GM12873 (cell line): ENCODE data around the gene IRX6.

ENCODE experiments used
- TF ChIP-seq, protein P1 (sequence below): IDR thresholded peaks from 2 replicates; pipeline ENCODE4 v1.5.1; 2012; ENCODE audit warnings: low read depth, mild to moderate bottlenecking, moderate library complexity, low read length, control low read depth; ENCODE audit not compliant: insufficient read depth; ENCODE audit errors: missing control alignments

Gene IRX6

DNA sequence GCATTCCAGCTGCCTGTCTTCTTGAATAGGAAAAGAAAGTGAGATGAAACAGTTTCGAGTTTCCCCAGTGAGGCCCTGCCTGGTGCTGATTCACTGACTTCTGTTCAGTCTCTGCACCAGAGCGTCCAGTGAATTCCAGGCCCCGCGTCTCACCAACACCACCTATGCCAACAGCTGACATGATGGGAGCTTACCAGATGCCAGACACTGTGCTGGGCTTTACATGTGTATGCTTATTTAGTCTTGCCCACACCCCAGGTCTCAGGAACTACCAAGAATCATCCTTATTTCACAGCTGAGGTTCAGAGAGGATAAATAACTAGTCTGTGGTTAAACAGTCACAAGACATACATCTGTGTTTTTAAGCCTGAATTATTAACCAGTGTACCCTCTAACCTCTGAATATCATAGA, 29.1 kb upstream of the IRX6 start:
- TF ChIP-seq, protein P1, sequence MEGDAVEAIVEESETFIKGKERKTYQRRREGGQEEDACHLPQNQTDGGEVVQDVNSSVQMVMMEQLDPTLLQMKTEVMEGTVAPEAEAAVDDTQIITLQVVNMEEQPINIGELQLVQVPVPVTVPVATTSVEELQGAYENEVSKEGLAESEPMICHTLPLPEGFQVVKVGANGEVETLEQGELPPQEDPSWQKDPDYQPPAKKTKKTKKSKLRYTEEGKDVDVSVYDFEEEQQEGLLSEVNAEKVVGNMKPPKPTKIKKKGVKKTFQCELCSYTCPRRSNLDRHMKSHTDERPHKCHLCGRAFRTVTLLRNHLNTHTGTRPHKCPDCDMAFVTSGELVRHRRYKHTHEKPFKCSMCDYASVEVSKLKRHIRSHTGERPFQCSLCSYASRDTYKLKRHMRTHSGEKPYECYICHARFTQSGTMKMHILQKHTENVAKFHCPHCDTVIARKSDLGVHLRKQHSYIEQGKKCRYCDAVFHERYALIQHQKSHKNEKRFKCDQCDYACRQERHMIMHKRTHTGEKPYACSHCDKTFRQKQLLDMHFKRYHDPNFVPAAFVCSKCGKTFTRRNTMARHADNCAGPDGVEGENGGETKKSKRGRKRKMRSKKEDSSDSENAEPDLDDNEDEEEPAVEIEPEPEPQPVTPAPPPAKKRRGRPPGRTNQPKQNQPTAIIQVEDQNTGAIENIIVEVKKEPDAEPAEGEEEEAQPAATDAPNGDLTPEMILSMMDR: no peak

DNA sequence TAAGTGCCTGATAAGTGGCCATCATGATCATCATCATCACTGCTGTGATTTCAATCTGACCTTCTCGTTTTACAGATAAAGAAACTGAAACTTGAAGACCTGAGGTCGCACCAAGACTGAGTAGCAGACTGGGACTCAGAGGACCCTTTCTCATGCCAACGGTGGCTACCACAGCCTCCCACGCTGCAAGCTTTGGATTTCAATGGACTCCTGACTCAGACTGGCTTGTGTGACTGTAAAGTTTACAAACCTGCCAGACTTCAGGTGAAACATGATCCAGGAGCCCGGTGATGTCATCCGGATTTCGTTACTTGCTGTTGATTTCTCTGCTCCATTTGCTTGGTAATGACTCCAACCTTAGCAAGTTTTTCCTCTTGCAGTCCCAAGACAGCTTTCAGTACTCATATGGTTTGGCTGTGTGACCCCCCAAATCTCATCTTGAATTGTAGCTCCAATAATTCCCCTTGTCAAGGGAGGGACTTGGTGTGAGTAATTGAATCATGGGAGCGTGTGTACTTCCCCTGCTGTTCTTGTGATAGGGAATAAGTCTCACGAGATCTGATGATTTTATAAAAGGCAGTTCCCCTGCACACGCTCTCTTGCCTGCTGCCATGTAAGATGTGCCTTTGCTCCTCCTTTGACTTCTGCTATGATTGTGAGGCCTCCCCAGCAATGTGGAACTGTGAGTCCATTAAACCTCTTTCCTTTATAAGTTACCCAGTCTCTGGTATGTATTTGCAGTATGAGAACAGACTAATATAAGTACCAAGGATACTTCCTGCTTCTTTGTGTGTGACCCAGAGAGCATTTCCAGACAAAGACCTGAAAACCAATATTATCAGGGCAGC, 26.7 kb upstream of the IRX6 start:
- TF ChIP-seq, protein P1: no peak

DNA sequence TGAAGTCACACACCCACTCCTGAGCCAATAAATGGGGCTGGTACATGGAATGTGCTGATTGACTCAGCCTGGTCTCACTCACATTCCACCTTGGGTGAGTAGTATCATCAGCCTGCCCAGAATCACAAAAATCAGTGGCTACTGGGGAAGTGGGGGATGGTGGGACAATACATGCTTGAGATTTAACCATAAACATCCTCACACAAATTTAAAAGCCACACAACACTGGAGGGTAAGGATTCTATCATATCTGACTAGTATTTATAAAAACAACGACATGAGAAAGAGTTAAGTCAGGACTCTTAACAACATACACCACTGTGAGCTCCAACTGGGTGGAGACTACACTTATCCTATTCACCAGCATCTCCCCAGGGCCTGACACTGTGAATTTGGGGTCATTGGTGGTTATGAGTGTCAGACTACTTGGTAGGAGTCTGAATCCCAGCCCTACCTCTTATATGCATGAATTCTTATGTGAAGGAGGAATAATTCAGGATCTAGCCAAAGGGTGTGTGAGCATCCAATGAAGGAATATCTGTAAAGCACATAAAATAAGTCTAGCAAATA, 26.0 kb upstream of the IRX6 start:
- TF ChIP-seq, protein P1: no peak

DNA sequence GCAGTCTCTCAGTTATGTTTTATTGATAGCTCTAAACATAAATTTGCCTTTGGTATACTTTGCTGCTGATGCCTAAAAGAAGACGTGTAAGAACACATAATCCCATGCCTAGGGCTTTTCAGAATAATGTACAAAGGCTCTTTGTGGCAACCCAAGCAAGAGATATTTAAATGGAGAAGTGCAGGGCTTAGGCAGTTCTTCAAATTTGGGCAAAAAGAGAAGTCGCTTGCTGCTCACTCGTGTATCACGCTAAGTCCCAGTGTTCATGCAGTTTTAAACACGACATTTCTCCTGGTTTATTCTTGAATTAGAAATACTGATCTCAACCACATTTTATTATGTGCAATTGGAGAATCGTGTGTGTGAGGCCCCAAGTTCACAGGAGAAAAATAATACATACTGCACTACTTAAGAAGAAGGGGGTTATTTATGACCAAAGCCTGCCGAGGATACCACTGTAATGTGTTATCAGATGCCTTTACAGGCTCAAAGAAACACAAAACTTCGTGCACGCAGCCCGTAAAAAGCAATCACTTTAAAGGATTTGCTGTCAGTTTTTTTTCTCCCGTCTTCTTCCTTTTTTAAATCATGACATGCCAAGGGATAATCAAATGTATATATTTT, 22.5 kb upstream of the IRX6 start:
- TF ChIP-seq, protein P1: no peak

DNA sequence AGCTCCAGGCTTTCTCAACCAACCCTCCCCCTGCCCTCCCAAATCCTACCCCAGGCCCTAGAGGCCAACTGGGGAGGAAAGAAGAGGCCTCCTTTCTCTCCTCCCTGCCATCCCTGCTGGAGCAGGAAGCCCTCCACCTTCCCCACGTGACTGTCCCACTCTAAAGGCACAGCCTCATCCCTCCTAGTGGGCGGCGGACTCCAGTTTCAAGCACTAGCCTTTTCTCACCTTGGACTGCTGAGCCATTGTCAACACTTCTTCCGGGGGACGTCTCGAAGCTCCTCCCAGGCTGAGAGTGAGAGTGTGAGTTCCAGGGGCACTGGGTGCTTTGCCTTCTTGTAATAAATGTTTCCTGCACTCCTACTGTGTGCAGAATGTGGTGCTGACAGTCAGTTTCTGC, 21.4 kb upstream of the IRX6 start:
- TF ChIP-seq, protein P1: no peak

DNA sequence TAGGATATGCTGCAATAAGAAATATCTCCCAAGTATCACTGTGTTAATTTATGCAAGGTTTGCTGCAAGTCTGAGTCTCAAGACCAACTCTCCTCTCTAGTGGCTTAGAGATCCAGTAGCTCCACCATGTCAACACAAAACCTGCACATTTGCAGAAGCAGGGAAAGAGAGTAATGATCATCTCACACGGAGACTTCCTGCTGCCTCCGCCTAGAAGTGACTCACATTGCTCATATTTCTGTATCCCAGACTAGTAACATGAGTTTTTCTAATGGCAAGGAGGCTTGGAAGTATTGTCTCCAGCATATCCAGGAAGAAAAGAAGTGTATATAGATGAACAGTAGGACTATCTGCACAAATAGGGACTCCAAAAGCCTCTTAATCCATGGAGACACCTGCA, 15.0 kb upstream of the IRX6 start:
- TF ChIP-seq, protein P1: no peak

DNA sequence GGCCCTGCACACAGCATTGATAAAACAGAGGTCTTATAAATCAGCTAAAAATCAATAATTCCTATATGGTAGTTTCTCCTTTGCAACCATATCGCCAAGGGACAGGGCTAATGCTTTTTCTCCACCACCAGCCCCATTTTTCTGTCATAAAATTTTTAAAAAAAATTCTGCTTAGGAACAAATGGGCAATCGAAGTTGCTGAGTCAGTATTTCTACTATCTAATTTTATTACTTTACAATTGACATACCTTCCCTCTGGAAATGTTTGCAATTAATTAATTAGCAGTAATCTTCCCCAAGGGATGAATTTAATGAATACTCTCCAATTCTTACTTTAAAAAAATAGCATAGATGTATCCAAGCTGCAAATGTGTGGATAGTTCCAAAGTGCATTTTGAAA, 1.7 kb upstream of the IRX6 start:
- TF ChIP-seq, protein P1: no peak
